H1 (cell line): ENCODE data around the gene COL8A1. TPM values are rescaled to one million over a fixed set of nuclear protein-coding genes. Genes with fewer than 3 reads are reported as not detected.

Source experiments
- CHD1 ChIP-seq: IDR thresholded peaks from 2 replicates; pipeline ENCODE4 v1.6.1; 2012; ENCODE audit warnings: low read depth, low read length, improper control_type of control experiment
- CHD7 ChIP-seq: fragments of 300-600 bp; sonication (generic); IDR thresholded peaks from 2 replicates; pipeline ENCODE4 v1.7.1; 2012; ENCODE audit warnings: low read length, moderate library complexity, mild to moderate bottlenecking, inconsistent platforms; ENCODE audit not compliant: insufficient replicate concordance
- POU5F1 ChIP-seq: IDR thresholded peaks from 2 replicates; pipeline ENCODE4 v1.6.1; 2011; ENCODE audit warnings: low read depth, mild to moderate bottlenecking, low read length, moderate library complexity
- RAD21 ChIP-seq, 2 experiments: IDR thresholded peaks in 1 of 2; conservative IDR thresholded peaks in 1 of 2; 2 replicates each; pipeline ENCODE4 v1.6.1; 2011; ENCODE audit warnings: low read depth in 2 of 2, low read length in 2 of 2, improper control_type of control experiment in 1 of 2, inconsistent platforms in 1 of 2, mild to moderate bottlenecking in 1 of 2, moderate library complexity in 1 of 2
- RXRA ChIP-seq: IDR thresholded peaks from 2 replicates; pipeline ENCODE4 v1.6.1; 2011; ENCODE audit warnings: low read depth, mild to moderate bottlenecking, low read length, moderate library complexity; ENCODE audit not compliant: insufficient read depth
- SAP30 ChIP-seq: fragments of 300-600 bp; sonication (generic); IDR thresholded peaks from 2 replicates; pipeline ENCODE4 v1.7.1; 2012; ENCODE audit warnings: low read length, moderate library complexity, mild to moderate bottlenecking, inconsistent platforms; ENCODE audit not compliant: insufficient read depth, insufficient replicate concordance
- SP1 ChIP-seq: IDR thresholded peaks from 2 replicates; pipeline ENCODE4 v1.6.1; 2011; ENCODE audit warnings: low read depth, low read length
- SP2 ChIP-seq: IDR thresholded peaks from 2 replicates; pipeline ENCODE4 v1.6.1; 2012; ENCODE audit warnings: mild to moderate bottlenecking, low read length, inconsistent platforms
- TBP ChIP-seq: IDR thresholded peaks from 2 replicates; pipeline ENCODE4 v1.6.1; 2011; ENCODE audit warnings: low read depth, low read length, improper control_type of control experiment
- polyA plus RNA-seq, 7 experiments: library from polyadenylated mRNA; depleted of rRNA in 3 of 7; stranded (reverse) in 5 of 7; unstranded in 2 of 7; fragments of >200 nt in 5 of 7; fragments of 200-250 nt in 2 of 7; gene quantifications; 1 replicate in 5 of 7; 2 replicates in 1 of 7; 4 replicates in 1 of 7; pipeline versions ENCODE4 v1.2.1 to v1.2.3, GENCODE V29; 2011 to 2013; ENCODE audit warnings: missing spikeins in 2 of 7, mixed read lengths in 2 of 7
- total RNA-seq: library from RNA; stranded (reverse); fragmentation: NEBNext Ultra II Directional; extraction: Animal tissue kit (Norgen Biotek cat#: 25700); gene quantifications from 2 replicates; pipeline ENCODE4 v1.2.1, GENCODE V29; 2021

Gene COL8A1
- total and polyA plus RNA-seq, 2 of the 8 experiments (the other 6 are each of a cell fraction or from before 2014, with no cell fraction given), result 0.21 to 1.2 TPM

- TF ChIP-seq CHD7 (no peak), CHD1 (no peak), RXRA (no peak), RAD21 (IDR thresholded peaks at IDR 0.05 in 1 of 2, conservative IDR thresholded peaks at IDR 0.05 in 1 of 2; ENCODE audit: low read depth in 2 of 2, low read length in 2 of 2) (no peak), POU5F1 (no peak), SP2 (no peak), SP1 (no peak), SAP30 (no peak), TBP (no peak)
These were observed 117.4 kb downstream of the COL8A1 start (continued) for GRCh38 chr3:99755831-99756230.
